Kasumi-1 (cell line): ENCODE results near the gene DMD.
A peak's percentile ranks its signal among the peaks of the same experiment; 100 is the strongest.

ENCODE experiments used
- DNase-seq, 2 experiments: peaks; one replicate each; lab custom pipeline; 2025; lab: John Stamatoyannopoulos, UW

DMD gene

DNA sequence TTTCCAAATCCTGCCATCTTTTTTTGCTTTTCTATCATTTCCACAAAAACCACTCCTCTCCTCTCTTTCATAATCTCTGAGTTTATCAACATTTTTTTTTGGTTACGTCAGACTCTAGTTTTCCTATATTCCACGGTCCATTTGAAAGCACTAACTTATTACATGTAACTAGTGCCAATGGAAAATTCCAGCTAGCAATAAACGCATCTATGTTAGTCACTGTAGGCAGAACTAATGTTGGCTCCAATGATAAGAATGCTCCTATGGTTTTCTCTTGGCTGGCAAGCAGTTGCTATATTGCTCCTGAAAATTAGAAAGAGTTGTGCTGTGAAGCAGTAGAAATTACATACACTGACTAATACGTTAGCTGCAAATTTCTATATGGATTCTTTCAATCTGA is 1504.9 kb downstream of the DMD start:
- DNase-seq = no peak

DNA sequence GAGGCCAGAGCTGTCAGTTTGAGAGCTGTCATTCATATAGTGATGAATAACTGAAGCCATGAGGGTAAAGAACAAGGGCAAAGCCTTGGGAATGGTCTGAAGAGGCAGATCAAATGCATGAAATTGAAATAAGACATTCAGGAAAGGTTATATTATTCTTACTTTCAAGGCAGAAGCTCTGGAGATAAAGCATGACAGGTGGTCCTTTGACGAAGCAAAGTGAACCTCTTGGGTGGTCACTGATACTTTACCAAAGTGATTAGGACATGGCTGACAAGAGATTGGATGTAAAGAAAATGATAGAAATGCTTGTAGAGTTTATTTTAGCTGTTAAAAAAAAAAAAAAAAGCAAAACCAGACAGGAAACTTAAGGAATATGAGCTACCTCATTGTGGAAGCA is 1505.5 kb downstream of the DMD start:
- DNase-seq = no peak

DNA sequence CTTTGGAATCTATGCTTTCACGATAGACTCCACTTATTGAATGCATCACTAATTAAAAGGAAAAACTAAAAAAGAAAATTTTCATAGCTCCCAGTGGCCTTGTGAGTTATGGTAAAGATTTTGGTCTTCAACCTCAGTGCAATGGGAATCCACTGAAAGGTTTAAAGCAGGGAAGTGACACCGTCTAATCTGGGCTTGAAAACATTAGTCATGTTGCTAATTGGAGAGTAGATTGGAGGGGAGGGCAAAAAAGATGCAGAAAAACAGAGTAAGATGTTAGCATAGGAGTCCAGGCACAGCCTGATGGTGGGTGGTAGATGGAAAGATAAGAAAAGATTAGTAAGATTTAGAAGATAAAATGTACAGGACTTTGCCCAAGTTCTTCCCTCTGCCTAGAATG is 1506.4 kb downstream of the DMD start:
- DNase-seq = no peak

DNA sequence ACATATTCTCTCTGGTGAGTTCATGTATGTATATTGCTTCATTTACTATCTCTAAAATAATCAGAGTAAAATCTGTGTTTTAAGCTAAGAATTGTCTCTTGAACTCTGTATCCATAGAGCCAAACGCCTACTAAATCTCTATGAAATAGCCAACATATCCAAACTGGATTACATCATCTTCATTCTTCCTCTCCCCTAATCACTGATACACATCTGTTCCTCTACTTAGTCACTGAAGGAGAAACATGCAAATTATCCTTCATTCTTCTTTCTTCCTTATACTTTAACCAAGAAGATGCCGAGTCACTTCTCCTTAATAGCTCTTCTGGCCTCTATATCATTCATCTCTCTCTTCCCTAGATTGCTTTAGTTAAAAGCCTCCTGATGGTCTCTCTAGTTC is 1509.1 kb downstream of the DMD start:
- DNase-seq = no peak

DNA sequence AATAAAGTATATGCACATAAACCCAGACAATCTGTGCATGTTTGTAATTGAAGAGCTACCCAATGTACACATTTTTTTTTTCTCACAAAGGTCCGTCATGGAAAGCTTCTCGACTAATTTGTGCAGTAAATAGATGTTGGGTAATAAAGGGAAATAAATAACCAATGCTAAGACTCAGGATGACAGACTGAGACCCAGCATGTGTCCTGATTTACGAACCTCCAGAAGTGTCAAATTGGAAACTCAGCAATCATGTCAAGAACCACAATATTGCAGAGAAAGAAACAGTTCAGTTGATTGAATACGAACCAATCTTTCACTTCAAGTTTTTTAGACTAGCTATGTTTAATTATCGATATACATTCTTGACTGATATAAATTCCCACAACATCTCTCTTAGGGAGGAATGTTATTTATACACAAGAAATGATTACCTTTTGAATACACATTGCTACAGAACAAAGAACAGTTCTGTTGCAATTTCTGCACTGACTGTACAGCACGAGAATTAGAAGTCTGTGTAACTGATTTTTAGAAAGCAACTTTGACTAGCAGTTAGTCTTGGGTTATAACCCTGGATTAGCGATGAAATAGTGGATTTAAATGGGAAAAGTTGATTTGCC is 1513.9 kb downstream of the DMD start:
- no peak for DNase-seq

DNA sequence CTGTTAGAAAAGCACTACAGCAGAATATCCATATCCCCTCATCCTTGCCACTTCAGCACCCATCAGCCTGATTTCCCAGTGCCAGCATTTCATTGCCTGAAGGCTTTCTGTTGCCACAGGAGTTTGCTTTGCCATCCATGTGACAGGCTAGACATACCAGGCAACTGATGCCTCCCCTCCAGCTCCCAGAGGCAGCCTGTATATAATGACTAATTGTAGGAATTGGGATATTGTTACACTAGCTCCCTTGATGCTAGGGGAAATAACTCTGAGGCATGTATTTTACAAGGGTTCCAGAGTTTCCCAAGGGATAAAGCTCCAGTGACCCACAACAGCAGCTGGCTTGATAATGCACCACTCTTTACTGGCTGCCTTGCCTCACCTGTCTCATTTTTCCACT is 1531.5 kb downstream of the DMD start:
- DNase-seq = no peak

DNA sequence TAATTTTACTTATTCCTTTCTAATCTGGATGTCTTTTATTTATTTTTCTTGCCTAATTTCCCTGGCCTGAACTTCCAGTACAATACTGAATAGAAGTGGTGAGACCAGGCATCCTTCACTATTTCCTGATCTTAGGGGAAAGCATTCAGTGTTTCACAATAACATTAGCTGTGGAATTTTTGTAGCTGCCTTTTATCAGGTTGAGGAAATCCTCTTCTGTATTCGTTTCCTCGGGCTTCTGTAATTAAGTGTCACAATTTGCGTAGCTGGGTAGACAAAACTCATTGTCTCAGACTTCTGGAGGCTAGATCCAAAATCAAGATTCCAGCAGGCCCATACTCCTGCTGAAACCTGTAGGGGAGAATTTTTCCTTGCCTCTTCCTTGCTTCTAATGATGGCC is 1541.1 kb downstream of the DMD start:
- DNase-seq = no peak

DNA sequence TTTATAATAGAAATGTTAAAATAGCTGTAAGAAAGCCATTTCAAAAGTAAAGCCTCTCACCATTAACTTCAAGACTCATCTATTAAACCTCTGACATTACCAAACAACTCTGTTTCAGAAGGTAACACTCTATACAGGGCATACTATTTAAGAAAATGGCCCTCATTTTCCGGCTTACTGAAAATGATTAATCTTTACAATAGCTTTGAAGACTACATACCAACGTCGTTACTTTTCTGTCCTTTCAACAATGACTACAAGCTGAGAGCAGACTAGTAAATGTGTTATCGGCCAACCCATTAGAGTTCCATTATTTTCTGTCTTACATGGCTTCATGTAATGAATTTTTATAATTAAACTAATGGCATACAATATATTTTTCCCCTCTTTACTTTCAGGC is 1545.9 kb downstream of the DMD start:
- DNase-seq = no peak

DNA sequence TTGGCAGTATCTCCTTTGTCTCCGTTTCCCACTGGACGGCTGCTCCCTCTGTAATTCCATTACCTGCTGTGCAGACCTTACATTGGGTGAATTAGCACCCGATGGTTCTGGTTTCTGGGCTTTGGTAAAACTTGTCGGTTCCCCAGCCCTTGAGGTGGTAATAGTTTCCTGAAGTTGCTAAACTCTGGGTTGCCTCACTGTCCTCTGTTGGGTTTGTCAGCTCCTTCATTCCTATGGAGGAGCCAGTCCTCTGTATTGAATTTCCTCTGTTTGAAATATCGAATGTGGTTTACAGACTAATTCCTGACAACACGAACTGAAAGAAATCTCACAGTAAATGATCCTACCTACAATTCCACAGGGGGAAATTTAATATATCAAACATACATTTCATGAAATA is 1548.2 kb downstream of the DMD start:
- DNase-seq = no peak

DNA sequence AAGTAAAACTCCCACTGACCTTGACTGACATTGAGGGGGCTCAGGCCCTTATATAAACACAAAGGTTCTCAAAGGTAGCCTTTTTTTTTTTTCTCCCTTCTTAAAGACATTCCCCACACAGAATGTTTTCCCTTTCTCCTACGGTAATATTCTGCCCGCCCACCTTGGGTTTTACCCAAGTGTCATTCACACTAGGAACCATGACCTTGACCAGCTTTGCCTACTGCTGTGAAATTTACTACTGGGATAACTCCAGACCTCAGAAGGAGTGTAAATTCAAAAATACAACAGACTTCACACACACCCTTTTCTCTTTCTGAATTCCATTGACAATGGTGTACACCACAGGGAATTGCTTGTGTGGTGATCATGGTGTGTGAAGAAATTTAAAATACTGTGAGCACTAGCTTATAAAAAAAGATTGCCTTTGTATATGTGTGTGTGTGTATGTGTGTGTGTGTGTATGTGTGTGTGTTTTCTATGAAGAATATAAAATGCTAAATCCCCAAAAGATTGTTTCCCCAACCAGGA is 1550.0 kb downstream of the DMD start:
- DNase-seq = no peak

DNA sequence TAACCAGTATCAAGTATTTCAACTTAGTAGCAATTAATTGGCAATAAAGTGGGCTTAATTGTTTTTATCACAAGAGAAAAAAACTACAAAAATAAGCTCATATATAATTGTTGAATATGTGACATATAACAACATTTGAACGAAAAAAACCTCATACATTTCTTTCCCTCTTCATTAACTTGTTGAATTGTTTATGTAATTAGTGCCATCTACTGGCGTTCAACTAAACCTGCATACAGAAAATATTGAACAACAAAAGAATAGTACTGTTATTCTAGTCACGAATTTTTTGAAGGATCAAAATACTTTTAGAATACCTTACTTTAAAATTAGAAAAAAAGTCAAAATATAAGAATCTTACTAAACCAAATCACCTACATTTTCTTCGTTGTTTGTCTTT is 1553.0 kb downstream of the DMD start:
- DNase-seq = peak; percentile 20 to 25

DNA sequence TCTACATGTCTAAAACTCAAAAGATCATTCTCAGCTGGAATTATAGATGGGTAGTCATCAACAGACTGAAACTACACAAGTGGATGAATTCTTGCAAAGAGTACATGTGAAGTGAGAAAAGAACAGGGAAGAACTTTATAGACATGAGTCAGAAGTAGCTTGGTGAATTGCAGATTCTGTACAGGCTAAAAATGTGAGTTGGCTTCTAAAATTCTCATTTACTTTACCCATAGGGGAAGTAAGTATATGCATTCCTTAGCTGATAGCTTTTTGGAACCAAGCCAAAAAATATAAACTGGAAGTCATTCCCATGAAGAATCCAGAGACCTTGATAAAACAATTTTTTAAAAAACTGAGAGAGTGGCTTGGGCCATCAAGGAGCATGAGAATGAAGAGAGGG is 1555.3 kb downstream of the DMD start:
- DNase-seq = no peak

DNA sequence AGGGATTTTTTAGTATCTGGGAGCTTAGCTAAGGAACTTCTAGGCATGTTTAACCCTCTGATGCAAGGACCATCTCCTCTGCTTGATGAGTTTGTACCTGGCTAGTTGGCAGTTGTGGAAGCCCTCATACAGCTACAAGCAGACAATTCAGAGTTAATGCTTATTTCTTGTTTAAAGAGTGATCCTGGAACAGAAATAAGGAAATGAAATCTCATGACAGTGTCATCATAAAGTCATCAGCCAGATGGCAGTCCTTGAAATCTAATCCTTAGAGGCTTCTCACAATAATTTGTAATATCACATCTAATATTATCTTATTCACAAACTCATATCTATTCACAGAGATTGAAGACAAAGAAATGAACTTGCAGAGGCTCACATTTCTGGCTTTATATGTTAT is 1557.9 kb downstream of the DMD start:
- DNase-seq = no peak

DNA sequence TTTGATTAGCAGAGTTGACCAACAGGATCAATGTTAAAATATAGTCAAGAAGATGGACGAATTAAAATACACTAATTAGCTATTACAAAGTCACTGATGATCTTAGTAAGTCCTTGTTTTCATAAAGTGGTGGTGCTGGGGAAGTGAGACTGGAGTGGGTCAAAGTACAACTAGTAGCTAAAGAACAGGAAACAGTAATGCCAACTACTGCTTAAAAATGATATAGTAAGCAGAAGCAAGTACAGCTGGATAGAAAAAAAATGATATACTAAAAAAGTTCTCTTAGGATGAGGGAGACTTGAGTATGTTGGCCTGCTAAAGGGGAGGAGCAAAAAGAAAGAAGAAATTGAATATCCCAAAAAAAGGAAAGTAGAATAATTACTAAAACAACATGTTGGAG is 1558.7 kb downstream of the DMD start:
- no peak for DNase-seq

DNA sequence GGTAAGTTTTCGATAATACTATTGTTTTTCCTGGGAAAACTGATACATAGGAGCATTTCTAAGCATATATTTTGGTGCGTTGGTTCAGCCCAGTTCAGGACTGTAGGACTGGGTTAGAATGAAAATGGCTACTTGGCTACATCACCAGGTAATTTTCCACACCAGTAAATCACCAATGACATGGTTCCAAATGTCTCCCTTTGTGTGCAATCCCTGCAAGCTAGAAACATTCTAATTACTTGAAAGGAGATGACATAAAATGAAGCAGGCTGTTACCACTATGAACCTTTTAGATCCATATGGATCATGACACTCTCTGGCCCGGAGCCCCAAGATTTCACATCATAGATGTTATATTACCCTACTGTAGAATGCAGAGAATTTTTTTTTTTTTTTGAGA is 1562.1 kb downstream of the DMD start:
- DNase-seq = no peak

DNA sequence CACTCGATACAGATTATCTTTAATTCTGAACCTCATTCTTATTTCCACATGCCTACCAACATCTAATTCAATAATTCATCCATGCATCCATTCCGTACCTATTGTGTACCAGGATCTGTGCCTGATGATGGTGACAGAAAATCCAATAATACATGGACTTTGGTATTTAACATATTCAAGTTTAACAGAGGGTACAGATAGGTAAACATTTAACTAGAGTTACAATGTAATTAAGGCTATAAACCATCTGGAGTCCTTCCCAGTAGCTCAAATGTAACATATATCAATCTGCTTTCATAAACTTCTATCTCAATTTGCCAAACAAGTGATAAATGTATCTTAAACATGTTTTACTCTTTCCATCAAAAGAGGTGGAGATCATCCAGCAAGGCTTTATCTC is 1578.0 kb downstream of the DMD start:
- no peak for DNase-seq

DNA sequence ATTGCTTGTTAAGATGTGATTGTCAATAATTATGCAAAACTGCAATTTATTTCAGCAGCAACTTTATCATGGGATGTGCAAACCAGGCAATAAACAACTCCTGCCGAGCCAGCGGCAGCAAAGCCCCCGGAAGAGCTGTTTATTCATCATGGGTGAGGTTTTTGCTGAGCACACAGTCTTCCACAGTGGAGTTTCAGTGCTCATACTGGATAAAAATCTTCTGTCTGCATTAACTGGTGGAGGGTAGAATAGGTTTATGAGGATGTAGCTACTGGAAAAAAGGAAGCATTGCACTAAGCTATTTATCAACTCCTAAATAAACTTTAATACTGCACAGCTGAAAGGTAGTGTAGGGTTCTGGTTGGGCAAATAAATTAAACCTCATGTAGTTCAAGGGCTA is 1582.2 kb downstream of the DMD start:
- DNase-seq = no peak

DNA sequence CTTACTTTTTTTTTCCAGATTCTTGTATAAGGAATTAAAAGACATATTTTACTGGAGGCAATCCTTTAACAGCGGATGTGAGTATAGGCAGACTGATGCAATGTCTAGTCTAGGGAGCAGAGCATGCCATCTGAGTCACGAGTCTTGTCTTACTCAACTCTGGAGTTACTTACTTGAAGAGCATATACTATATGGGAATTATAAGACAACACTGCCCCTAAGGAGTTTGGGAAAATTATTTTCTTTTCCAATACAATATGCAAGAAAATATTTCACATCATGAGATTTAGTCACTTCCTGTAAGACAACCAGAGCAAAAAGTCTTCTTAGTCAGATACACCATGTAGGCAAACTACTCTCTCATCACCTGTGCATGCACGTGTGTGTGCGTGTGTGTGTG is 1602.2 kb downstream of the DMD start:
- no peak for DNase-seq

DNA sequence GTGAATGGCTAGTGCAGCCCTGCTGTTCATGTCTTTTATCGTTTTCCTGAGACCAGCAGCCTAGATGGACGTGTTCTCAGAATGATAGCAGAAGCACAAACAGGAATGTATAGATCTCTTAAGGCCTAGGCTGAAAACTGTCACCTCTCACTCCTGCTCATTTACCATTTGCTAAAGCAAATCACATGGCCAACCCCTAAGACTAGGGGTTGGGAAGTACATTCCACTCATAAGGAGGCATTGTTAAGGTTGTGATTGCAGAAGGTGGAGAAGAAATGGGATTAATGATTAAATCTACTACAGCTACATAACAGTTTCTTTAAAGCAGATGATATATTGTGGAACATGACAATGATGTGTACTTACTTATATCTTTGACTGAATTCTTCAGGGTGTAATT is 1602.7 kb downstream of the DMD start:
- DNase-seq = no peak

DNA sequence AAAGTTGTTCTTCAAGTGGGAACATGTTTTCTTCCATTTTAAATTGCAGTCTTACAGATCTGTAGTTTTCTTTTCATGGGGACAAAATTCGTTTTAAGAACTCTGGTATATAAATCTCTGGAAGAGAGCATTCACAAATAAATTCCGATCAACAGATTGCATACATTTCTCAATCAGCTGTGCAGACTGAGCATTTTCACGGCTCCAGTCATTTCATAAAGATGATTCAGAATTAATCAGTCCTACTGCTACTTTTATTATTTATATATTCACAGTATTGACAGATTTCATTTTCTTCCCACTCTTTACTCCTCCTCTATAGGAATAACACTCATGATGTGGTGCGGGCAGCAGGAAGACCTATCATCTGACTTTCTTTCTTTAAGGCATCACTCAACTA is 1604.6 kb downstream of the DMD start:
- DNase-seq = no peak

DNA sequence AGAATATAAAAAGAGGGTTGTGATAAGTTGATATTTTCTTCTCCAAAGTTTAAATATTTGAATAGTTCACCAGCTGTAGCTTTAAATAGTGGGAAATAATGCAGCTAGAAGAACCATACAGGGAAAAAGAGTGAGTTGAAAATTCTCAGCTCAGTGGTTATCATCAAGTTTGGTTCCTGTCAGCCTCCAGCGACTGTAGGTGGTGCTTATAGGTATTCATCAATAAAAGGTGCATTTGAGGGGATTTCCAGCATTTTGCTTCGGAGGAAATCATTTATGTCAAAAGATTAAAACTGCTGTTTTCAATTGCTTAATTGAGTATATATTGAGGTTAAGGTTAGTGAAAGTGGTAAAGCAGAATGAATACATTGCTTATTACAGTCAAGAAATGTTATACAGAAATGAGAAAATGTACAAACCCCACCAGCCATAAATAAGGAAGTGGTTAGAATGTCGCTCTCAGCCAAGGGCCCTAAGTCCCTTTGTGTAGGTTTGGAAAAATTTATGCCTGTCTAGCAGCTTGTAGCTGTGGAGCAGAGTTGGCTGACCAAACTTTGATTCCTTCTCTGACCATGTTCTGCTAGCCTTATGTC is 1606.6 kb downstream of the DMD start:
- peak; percentile 24 to 35 for DNase-seq

DNA sequence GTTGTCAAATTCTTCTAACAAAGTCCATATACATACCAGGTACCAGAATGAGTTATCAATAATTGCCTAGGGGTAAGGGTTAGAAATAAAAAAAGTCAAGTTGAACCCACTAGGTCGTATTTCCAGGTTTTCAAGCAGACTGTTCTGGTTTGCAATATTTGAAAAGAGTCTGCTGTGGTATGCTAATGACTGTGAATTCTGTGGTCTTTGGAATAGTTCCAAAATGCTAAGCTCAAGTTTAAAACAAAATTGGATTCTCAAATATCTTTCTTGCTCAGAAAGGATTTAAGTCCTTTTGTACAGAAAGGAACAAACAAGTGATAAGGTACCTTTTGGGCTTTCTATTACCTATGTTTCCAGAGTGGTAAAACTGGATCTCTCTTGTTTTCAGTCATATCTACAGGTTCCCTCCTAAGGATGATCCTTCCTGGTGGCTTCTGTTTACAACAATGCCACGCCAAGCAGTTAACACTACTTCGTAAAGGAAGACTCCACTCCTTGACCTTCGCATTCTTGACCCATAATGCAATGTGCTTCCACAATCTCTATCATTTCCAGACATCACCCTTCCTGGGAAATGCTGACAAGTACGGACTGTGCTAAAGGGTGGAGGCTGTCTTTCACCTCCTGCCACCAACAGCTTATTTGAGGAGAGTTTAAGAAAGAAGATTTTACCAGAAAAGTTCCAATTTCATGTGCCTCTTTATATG is 1607.8 kb downstream of the DMD start:
- DNase-seq = no peak

DNA sequence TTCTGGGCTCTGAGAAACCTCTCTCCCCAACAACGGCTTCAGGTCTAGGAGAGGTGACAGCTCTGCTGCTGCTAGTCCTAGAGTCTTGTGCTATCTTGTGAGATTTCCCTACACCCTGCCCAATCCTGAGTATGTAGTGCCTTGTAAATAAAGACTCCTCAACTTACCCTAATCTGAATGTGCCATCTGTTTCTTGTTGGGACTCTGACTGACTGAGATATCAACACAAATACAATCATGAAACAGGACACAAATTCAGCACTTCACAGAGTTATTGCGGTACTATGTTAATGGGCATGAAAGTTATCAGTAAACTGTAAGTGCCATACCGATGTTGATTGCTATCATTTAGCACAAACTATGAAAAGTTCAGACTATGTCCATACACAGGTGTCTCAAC is 1610.5 kb downstream of the DMD start:
- no peak for DNase-seq

DNA sequence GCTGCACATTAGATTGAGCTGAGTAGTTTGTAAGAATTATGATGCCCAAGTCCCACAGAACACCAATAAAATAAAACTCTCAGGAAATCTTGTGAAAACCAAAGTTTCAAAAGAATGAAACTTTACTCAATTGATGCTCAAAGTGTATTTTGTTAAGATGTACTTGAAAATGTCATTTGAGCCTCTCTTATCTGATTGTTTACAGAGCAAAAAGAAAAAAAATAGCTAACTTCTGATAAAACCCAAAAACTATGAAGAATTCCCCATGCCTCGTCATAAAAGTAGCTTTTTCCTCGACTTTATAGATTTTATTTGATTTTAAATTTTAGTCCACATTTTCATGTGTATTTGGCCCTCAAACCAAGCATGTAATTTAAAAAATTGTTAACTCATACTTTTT is 1618.0 kb downstream of the DMD start:
- DNase-seq = no peak
